ENCODE data around the gene TNFAIP8L1.

Gene TNFAIP8L1

DNA sequence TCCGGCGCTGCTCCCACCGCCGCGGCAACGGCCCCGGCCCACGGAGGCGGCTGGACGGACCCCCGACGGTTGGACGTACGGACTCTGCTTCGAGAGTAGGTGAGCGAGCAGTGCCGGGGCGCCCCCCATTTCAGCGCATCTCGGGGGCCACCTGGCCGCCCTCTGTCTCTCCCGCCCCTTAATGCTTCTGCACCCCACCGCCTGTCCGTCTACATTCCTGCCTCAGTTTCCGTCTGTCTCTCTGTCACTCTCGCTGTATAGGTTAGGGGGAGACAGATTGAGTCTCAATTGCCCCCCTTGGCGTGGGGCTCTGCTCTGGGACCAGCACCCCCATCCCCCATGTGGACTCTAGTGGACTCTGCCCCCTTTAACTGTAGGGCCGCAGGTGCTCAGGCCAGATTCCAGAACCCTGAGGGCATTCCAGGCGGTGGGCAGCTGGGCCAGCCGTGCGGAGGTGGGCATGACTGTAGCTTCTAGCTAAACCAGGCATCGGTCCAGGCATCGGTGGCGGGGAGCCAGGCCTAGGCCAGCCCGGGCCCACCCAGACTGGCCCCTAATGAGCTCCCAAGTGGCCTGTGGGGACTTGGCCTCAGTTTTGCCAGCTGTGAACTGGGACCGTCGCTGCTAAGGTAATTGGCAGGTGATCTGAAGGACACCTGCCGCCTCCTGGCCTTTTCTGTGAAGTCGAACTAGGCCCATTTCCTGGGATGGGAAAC is 373 bp downstream of the TNFAIP8L1 start:
- Mint-ChIP-seq H3K4me1 (peaks cover 9% of the 10 kb centered on the region), H3K27me3 (ENCODE audit: low read depth) (peaks cover 3% of the 10 kb centered on the region), H3K4me3 (peak overlapping the region; percentile 90 to 93 (median 93)), H3K36me3 (ENCODE audit: low read depth) (no peaks in the 10 kb centered on the region), H3K27ac (peak overlapping the region in 2 of 3 experiments; percentile 11 to 87), H3K9me3 (no peaks in the 10 kb centered on the region)
- TF ChIP-seq, protein P1, sequence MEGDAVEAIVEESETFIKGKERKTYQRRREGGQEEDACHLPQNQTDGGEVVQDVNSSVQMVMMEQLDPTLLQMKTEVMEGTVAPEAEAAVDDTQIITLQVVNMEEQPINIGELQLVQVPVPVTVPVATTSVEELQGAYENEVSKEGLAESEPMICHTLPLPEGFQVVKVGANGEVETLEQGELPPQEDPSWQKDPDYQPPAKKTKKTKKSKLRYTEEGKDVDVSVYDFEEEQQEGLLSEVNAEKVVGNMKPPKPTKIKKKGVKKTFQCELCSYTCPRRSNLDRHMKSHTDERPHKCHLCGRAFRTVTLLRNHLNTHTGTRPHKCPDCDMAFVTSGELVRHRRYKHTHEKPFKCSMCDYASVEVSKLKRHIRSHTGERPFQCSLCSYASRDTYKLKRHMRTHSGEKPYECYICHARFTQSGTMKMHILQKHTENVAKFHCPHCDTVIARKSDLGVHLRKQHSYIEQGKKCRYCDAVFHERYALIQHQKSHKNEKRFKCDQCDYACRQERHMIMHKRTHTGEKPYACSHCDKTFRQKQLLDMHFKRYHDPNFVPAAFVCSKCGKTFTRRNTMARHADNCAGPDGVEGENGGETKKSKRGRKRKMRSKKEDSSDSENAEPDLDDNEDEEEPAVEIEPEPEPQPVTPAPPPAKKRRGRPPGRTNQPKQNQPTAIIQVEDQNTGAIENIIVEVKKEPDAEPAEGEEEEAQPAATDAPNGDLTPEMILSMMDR (IDR thresholded peaks at IDR 0.05; ENCODE audit: unreplicated experiment in 3 of 3) = no peak

DNA sequence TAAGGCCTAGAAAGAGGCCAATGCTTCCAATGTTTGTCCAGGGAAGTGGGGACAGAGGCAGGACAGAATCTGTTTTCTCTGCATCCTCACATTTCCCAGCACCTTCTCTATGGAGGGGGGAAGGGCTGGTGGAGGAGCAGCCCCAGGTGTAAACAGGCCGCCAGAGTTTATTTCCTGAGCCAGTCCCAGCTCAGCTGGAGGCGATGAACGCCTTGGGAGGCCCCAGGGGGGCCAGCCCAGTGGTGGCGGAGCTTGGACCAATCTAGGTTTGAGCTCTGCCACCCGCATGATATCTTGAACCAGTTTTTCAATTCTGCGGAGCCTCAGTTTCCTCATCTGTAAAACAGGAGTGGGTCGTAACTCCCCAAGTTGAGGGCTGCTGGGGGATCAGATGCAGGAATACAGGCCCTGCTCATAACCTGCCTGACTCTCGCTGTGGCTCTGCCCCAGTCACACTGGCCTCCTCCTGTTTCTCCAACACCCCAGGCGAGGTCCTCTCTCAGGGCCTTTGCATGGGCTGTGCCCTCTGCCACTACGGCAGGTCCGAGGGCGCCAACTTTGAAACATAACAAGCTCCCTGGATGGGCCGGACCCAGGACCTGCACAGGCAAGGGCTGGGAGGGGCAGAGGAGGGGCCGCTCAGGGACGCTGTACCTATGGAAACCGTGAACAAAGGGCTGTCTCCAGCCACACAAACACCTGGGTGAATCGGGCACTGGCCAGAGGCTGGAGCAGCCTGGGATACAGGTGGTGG is 1.1 kb downstream of the TNFAIP8L1 start:
- H3K27me3 Mint-ChIP-seq (ENCODE audit: low read depth) = peaks cover 3% of the 10 kb centered on the region

DNA sequence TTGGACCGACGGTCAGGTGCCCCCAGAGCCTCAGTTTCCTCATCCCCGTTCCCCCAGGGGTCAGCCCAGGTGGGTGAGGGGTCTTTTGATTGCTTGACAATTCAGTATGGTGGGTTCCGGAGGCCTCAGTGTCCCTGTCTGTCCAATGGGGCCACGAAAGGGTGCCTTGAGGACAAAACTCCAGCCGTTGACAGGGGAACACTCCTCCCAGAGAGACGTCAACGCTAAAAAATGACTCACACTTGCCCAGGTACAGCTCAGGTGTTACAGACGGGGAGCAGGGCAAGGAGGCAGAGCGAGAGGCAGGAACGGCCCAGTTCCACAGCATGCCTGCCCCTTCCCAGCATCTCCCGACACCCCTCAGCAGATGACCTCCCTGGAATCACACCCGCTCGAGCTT is 1.8 kb downstream of the TNFAIP8L1 start:
- Mint-ChIP-seq H3K27ac (no peak overlapping the region), H3K9me3 (no peaks in the 10 kb centered on the region), H3K4me1 (peaks cover 9% of the 10 kb centered on the region), H3K36me3 (ENCODE audit: low read depth) (no peaks in the 10 kb centered on the region), H3K4me3 (peak overlapping the region; percentile 13 to 72 (median 38)), H3K27me3 (ENCODE audit: low read depth) (peaks cover 3% of the 10 kb centered on the region)
- TF ChIP-seq, protein P1 (IDR thresholded peaks at IDR 0.05; ENCODE audit: unreplicated experiment in 3 of 3) = no peak

More for the DNA sequence above, 1.1 kb downstream of the TNFAIP8L1 start:
- Mint-ChIP-seq H3K9me3 (no peaks in the 10 kb centered on the region), H3K4me1 (peaks cover 9% of the 10 kb centered on the region), H3K36me3 (ENCODE audit: low read depth) (no peaks in the 10 kb centered on the region), H3K27ac (no peak overlapping the region), H3K4me3 (peak overlapping the region; percentile 90 to 93 (median 93))
- TF ChIP-seq, protein P1 (IDR thresholded peaks at IDR 0.05; ENCODE audit: unreplicated experiment in 3 of 3) = no peak

DNA sequence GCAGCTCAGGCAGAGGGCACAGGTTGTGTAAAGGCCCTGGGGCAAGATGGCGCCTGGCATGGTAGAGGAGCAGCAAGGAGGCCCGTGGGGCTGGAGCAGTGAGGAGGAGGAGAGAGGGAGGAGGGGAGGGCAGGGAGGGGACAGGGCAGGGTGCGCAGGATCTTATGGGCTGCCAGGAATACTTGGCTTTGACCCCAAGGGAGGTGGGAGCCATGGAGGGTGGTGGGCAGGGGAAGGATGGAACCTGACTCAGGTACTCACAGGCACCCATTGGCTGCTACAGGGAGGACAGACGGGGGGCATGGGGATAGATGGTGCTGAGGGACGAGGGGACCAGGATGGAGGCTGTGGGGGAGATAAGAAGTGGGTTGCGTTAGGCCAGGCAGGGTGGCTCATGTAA is 3.3 kb downstream of the TNFAIP8L1 start:
- Mint-ChIP-seq H3K4me3 (no peak overlapping the region), H3K36me3 (ENCODE audit: low read depth) (no peaks in the 10 kb centered on the region), H3K9me3 (no peaks in the 10 kb centered on the region), H3K27me3 (ENCODE audit: low read depth) (no peaks in the 10 kb centered on the region), H3K27ac (no peak overlapping the region), H3K4me1 (peaks cover 5% of the 10 kb centered on the region)
- TF ChIP-seq, protein P1 (IDR thresholded peaks at IDR 0.05; ENCODE audit: unreplicated experiment in 3 of 3) = no peak

DNA sequence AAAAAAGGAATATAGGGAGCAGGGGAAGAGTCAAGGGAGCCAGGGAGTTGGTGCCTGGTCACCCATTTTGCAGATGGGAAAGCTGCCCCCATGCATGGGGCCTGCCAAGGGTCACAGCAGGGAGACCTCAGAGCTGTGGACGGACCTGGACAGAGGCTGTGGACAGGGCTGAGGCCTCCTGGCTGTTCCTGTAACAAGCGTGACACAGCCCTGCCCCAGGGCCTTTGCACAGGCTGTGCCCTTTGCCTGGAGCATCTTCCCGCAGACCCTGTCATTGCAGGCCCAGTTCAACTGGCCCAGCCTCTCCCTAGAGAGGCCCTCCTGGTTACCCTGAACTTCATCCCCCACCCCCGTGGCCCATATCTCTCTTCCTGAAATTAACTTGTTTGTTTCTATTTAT is 6.4 kb downstream of the TNFAIP8L1 start:
- Mint-ChIP-seq H3K4me1 (no peaks in the 10 kb centered on the region), H3K4me3 (no peak overlapping the region), H3K27me3 (ENCODE audit: low read depth) (no peaks in the 10 kb centered on the region), H3K36me3 (ENCODE audit: low read depth) (no peaks in the 10 kb centered on the region), H3K9me3 (no peaks in the 10 kb centered on the region), H3K27ac (no peak overlapping the region)
- TF ChIP-seq, protein P1 (IDR thresholded peaks at IDR 0.05; ENCODE audit: unreplicated experiment in 3 of 3) = no peak
